NCI-H748 (cell line): ENCODE data around the gene LMTK3.

Experiments
- DNase-seq: peaks from one replicate; lab custom pipeline; 2025; ENCODE audit not compliant: unreplicated experiment; lab: John Stamatoyannopoulos, UW

The LMTK3 gene

GRCh38 chr19:48452289-48453190 is 59.1 kb downstream of the LMTK3 start:
- no peak for DNase-seq

- DNase-seq = no peak
These were observed 60.0 kb downstream of the LMTK3 start for GRCh38 chr19:48451624-48452023.

- DNase-seq = no peak
These were observed 60.8 kb downstream of the LMTK3 start for GRCh38 chr19:48450863-48451262.

- DNase-seq = no peak
These were observed 61.2 kb downstream of the LMTK3 start for GRCh38 chr19:48450441-48450840.

GRCh38 chr19:48448563-48448962 is 63.1 kb downstream of the LMTK3 start:
- no peak for DNase-seq

GRCh38 chr19:48446579-48446978 is 65.1 kb downstream of the LMTK3 start:
- no peak for DNase-seq

GRCh38 chr19:48445606-48446481 is 65.8 kb downstream of the LMTK3 start, which contains the start of gene GRWD1:
TSS of gene GRWD1 (plus strand) at chr19:48445983. CDS start at chr19:48446006, 23 bp downstream.
- DNase-seq = peak; percentile 99

GRCh38 chr19:48445256-48445605 is 66.4 kb downstream of the LMTK3 start:
- DNase-seq = peak; percentile 96

- no peak for DNase-seq
These were observed 66.8 kb downstream of the LMTK3 start for GRCh38 chr19:48444936-48445200.

GRCh38 chr19:48444129-48444935 is 67.3 kb downstream of the LMTK3 start:
- DNase-seq = peak; percentile 49

- peak; percentile 53 for DNase-seq
These were observed 67.9 kb downstream of the LMTK3 start for GRCh38 chr19:48443731-48444128.

GRCh38 chr19:48443256-48443655 is 68.4 kb downstream of the LMTK3 start:
- peak; percentile 61 for DNase-seq

GRCh38 chr19:48442116-48443035 is 69.3 kb downstream of the LMTK3 start:
- no peak for DNase-seq

- no peak for DNase-seq
These were observed 70.1 kb downstream of the LMTK3 start for GRCh38 chr19:48441360-48442050.

- no peak for DNase-seq
These were observed 75.0 kb downstream of the LMTK3 start for GRCh38 chr19:48436586-48436985.
